HG02610 (cell line): ENCODE measurements around the gene ASMTL.
A peak's percentile ranks its signal among the peaks of the same experiment; 100 is the strongest.
"Not testable (repeated sequence)": the region's sequence is repeated elsewhere in the genome, so short reads cannot be mapped to it uniquely, and the experiment has no call there.

ENCODE experiments used
- ATAC-seq: cut with Tn5 transposase; IDR thresholded peaks from one replicate; pipeline ENCODE4 v1.9.1; 2021; ENCODE audit warnings: mild to moderate bottlenecking, moderate library complexity; ENCODE audit not compliant: unreplicated experiment

The ASMTL gene

DNA sequence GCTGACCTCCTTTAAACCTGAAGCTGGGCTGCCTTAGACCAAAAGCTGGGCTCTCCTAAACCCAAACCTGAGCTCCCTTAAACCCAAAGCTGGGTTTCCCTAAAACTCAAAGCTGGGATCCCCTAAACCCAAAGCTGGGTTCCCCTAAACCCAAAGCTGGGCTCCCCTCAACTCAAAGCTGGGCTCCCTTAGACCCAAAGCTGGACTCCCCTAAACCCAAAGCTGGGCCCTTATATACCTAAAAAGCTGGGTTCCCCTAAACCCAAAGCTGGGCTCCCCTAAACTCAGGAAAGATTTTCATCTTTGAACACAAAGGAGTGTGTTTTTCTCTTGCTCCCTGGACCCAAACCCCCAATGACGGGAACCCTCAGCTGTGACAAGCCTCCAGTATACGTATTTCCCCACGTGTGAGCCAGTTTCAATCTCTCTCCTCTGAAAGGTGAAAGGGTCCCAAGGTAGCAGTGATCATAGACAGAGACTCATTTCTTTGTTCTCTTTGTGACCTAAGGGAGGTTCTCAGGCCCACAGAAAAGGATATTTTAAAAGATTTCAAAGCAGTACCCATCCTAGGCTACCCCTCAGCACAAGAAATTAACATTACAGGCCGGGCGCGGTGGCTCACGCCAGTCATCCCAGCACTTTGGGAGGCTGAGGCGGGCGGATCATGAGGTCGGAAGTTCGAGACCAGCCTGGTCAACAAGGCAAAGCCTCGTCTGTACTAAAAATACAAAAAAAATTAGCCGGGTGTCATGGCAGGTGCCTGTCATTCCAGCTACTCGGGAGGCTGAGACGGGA, 31.3 kb upstream of the ASMTL start:
- ATAC-seq, result peak; percentile 68

DNA sequence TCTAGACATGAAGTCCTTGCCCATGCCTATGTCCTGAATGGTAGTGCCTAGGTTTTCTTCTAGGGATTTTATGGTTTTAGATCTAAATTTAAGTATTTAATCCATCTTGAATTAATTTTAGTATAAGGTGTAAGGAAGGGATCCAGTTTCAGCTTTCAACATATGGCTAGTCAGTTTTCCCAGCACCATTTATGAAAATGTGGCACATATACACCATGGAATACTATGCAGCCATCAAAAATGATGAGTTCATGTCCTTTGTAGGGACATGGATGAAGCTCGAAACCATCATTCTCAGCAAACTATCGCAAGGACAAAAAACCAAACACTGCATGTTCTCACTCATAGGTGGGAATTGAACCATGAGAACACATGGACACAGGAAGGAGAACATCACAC, 29.8 kb upstream of the ASMTL start:
- not testable (repeated sequence) for ATAC-seq

DNA sequence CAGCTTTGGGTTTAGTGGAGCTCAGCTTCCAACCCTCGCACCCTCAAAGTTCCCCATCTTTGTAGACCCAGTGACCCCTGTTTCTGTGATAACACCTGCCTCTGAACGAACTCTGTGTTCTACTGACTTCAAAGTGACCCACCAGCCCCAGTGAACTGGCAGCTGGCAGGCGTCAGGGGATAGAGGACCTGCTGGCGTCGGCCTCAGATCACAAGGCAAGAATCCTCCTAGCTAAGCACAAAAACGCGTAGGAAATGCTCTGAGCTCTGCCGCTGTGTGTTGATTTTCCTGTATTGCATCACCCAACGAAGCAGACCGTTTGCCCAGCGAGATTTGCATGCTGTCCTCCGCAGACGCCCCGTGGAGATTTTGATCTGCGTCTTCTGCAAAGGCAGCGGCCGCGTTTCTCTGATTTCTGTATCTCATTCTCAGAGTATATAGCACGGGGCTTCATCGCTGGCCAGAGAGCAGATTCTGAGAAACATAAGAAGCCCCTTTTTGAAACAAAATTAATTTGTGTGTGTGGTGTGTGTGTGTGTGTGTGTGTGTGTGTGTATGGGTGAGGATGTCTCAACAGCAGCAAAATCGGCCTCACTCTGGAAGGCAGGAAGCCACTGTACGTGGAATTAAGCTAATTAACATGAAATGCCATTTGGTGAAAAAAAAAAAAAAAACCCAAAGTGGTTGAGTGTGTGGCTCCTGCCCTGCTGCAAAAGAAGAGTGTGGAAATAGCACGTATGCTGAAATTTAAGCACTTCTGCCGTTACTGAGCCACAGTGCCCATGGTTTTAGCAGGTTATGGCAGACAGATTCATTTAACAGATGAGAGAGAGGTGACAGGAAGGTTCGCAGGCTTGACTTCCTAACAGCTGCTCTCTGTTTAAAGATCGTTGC, 29.2 kb upstream of the ASMTL start:
- peak; percentile 30 for ATAC-seq

DNA sequence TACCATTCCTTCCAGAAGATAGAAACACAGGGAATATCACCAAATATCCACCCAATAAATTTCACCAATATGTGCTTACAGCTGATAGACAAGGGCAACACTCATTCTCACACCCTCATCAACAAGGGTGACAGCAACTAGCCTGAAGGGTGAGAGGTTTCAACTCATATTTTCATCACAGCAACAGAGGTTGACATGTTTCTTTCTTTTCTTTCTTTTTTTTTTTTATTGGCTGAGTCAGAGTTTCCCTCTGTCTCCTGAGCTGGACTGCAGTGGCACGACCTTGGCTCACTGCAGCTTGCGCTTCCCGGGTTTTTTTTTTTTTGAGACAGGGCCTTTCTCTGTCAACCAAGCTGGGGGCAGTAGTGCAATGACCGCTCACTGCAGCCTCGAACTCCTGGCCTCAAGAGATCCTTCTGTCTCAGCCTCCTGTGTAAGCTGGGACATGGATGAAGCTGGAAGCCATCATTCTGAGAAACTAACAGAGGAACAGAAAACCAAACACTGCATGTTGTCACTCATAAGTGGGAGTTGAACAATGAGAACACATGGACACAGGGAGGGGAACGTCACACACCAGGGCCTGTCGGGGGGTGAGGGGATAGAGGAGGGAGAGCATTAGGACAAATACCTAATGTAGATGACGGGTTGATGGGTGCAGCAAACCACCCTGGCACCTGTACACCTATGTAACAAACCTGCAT, 27.5 kb upstream of the ASMTL start:
- ATAC-seq, result no peak

DNA sequence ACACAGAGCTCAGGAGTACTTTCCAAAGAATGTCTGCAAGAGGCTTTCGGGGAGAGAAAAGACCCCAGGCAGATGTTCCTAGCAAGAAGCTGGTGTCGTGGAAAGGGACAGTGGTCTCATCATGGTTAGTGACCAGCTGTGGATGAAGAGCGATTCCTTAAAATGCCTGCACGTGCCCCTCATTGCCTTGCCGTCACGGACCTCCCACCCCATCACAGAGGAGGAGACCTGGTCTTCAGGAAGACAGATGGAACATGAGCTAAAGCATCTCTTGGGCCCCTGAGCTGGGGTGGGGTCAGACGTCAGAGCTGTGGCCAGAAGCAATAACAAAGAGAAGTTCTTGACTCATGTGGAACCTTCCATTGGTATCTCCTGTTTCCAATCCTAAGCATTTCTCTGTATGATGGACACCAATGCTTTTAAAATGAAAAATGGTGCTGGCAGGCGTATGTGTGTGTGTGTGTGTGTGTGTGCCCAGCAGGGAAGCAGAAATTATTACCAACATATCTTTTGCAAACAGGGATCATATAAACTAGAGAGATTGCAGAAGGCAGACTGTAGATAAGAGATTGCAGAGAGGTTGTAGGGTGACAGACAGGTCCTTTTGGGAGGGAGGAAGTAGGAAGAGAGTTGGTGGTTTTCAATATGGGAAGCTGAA, 25.2 kb upstream of the ASMTL start:
- ATAC-seq, result no peak

DNA sequence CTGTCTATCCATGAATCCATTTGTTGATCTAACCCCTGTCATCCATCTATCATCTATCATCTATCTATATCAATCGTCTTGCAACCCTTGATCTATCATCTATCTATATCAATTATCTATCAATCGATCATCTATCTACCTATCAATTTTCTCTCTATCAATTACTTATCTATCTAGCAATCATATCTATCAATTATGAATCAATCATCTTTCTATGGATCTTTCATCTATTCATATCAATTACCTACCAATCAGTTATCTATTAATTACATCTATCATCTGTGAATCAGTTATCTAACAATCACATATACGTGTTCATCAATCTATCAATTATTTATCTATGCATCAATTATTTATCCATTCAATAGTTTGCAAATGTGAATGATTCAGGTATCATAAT, 24.5 kb upstream of the ASMTL start:
- ATAC-seq, result no peak

GRCh38 chrX:1476682-1477081, 24.0 kb upstream of the ASMTL start:
- ATAC-seq, result no peak

- ATAC-seq, result no peak
Measured at GRCh38 chrX:1475881-1476280, 23.2 kb upstream of the ASMTL start.

DNA sequence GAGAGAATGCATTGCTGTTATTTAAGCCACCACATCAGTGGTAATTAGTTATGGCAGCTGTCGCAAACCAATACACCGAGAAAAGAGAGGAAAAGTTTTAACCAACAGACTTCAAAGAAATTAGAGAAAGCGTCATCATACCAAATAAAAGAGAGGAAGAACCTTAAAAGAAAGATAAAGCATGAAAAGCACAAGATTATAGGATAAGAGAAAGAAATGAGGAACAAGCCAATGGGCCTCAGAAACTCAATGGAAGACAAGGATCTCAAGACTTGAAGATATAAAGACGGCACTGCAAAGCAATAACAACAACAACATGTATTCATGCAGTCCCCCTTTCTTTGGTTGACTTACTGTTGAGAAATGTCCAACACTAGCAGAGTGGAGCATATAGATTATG, 22.8 kb upstream of the ASMTL start:
- no peak for ATAC-seq

DNA sequence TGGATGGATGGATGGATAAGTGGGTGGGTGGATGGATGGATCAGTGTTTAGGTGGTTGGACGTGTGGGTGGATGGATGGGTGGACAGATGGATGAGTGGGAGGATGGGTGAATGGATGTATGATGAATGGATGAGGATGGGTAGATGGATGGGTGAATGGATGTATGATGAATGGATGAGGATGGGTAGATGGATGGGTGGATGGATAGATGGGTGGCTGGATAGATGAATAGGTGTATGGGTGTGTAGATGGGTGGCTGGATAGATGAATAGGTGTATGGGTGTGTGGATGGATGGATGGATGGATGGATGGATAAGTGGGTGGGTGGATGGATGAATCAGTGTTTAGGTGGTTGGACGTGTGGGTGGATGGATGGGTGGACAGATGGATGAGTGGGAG, 21.9 kb upstream of the ASMTL start:
- ATAC-seq, result not testable (repeated sequence)

GRCh38 chrX:1472975-1473374, 20.3 kb upstream of the ASMTL start:
- no peak for ATAC-seq

DNA sequence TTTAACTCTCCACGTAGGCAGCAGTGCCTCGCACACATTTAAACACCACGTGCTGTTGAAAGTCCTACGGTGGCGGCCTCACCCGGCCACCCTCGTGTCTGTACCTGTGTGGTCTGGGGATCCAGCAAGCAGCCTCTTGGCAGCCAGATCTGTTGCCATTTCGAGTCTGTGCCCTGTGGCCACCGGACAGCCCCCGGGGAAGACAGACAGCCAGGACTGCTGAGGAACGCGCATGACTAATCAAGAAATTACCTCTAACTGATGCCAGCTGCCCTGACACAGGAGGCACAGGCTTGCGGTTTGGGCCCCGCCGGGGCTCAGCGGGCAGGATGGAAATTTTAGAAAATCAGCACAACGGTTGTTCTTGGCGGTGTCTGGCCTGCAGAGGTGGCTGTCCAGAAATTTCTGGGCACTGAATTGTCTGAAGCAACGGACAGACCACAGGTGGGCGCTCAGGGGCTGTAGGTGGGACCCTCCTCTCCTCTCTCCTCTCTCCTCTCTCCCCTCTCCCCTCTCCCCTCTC, 15.6 kb upstream of the ASMTL start:
- peak; percentile 57 for ATAC-seq

DNA sequence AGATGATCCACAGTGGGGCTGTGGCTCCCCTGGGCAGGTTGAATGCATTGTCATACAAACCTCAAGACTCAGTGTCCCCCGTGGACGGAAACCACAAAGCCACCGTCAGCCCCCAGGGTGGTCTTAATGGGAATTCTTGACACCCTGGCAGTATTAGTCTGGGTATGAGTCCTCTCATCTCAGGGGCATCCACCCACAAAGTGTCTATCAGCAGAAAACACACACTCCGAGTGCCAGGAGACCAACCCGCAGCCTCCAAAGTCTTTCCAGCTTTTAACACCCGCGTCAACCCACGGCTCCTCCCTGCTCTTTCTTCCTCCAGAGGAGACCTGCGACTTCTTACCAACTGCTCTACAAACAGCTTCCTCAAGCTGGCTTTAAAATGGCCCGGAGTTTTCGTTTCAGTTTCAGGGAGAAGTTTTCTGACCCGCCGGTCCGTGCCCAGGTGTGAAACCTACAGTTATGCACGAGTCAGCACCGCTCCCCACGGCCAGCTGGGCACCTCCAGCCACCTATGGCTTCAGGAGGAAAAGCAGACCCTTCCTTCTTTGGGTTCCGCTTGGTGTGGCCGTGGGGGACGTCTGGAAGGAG, 14.4 kb upstream of the ASMTL start:
- peak; percentile 42 for ATAC-seq

DNA sequence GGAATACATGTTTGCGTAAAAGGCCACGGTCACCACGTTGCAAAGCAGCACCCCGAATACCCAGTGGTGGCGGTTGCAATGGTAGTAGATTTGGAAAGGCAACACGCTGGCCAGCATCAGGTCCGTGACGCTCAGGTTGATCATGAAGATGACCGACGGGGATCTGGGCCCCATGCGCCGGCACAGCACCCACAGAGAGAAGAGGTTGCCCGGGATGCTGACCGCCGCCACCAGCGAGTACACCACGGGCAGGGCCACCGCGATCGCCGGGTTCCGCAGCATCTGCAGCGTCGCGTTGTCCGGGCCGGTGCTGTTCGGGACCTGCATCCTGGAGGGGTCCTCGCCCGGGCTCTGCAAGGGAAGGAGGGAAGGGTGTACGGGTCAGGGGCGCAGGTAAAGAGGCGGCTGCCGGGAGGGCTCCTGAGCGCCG, 13.5 kb upstream of the ASMTL start:
- ATAC-seq, result no peak

GRCh38 chrX:1465286-1466231, 12.8 kb upstream of the ASMTL start:
- no peak for ATAC-seq

DNA sequence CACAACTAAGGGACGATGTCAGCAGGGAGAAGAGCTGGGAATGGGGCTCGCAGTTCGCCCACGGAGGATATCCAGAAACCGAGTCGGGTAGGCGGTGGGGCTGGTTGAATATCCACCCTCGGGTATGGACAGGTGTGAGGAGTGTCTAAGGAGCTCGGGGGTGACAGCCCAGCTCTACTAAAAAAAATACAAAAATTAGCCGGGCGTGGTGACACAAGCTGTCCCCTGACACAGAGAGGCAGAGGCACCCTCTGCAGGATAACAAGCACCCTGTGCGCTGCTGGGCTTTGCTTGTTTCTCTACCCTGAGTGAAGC, 12.2 kb upstream of the ASMTL start:
- ATAC-seq, result no peak

DNA sequence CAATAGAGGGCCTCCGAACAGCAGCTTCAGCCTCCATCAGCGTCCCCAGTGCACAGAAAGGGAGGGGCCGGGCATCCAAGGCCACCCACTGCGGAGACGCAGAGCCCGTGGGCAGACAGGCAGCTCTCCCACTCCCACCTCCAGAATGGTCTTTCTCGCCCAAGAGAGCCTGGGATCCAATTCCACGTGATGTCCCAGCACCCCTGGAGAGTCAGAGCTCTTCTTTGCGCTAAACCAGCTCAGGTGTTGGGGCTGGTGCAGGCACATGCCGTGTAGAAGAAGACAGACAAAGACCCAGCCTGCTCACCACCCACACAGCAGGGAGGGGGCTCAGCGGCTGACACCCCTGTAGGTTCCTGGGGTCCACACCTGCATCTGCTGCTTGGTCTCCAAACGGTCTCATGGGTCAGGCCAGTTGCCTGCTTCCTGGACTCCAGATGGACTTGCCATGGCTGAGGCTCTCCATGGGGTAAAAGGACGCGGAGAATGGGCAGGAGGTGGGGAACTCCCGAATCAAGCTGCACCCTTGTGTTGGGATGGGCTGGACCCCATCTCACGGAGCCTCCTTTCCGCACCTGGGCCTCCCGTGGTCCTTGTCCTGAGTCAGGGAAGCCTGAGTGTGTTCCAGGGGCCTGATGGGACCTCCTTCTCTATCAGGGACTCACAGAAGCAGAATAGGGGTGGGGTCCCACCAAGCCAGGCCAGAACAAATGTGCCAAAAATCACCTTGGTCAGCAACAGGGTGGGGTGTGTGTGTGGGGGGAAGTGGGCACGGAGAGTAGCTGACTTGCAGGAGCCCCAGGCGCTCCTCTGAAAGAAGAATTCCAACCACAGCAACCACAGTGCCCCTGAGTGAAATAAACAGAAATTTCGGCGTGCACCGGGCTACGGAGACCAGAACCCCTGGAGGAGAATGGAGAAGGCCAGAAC, 11.6 kb upstream of the ASMTL start:
- no peak for ATAC-seq

- ATAC-seq, result no peak
Measured at GRCh38 chrX:1463581-1463980, 10.9 kb upstream of the ASMTL start.
